Uterus (tissue), 2 donors: ENCODE results near the gene IFIH1.

ENCODE experiments used
- CTCF ChIP-seq, 4 experiments: fragments of 200-600 bp in 2 of 4; fragments of 450-650 bp in 2 of 4; sonication (generic) in 2 of 4; IDR thresholded peaks; one replicate each; pipeline ENCODE4 v1.5.1; 2016 to 2019; ENCODE audit warnings: antibody characterized with exemption in 4 of 4, mild to moderate bottlenecking in 2 of 4, moderate library complexity in 1 of 4
- POLR2A ChIP-seq, 2 donors: fragments of 450-650 bp; IDR thresholded peaks; one replicate each; pipeline ENCODE4 v1.6.1; 2016; ENCODE audit warnings: antibody characterized with exemption in 2 of 2, mild to moderate bottlenecking in 1 of 2, moderate library complexity in 1 of 2

GRCh38 chr2:162253435-162253834, 65.0 kb downstream of the IFIH1 start:
- TF ChIP-seq POLR2A (IDR thresholded peaks at IDR 0.05), result no peak
- TF ChIP-seq CTCF (IDR thresholded peaks at IDR 0.05), result no peak
